GM12801 (cell line): ENCODE measurements around the gene MRO.

Experiments used
- TF ChIP-seq, protein P1 (sequence below): IDR thresholded peaks from one replicate; pipeline ENCODE4 v1.5.1; 2011; ENCODE audit warnings: control low read depth; ENCODE audit not compliant: insufficient read length; ENCODE audit errors: extremely low read depth

Gene MRO

DNA sequence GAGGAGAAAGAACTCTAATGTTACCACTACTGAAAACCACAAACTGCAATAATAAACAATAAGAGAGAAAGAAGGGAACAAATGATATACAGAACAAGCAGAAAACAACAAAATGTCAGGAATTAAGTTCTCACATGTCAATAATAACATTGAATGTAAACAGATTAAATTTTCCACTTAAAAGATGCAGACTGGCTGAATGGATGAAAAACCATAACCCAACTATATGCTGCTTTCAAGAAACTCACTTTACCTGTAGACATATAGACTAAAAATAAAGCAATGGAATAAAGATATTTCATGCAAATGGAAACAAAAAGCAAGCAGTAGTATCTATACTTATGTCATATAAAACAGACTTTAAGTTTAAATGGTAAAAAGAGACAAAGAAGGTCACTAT lies 50.4 kb downstream of the MRO start:
- TF ChIP-seq, protein P1, sequence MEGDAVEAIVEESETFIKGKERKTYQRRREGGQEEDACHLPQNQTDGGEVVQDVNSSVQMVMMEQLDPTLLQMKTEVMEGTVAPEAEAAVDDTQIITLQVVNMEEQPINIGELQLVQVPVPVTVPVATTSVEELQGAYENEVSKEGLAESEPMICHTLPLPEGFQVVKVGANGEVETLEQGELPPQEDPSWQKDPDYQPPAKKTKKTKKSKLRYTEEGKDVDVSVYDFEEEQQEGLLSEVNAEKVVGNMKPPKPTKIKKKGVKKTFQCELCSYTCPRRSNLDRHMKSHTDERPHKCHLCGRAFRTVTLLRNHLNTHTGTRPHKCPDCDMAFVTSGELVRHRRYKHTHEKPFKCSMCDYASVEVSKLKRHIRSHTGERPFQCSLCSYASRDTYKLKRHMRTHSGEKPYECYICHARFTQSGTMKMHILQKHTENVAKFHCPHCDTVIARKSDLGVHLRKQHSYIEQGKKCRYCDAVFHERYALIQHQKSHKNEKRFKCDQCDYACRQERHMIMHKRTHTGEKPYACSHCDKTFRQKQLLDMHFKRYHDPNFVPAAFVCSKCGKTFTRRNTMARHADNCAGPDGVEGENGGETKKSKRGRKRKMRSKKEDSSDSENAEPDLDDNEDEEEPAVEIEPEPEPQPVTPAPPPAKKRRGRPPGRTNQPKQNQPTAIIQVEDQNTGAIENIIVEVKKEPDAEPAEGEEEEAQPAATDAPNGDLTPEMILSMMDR: no peak

DNA sequence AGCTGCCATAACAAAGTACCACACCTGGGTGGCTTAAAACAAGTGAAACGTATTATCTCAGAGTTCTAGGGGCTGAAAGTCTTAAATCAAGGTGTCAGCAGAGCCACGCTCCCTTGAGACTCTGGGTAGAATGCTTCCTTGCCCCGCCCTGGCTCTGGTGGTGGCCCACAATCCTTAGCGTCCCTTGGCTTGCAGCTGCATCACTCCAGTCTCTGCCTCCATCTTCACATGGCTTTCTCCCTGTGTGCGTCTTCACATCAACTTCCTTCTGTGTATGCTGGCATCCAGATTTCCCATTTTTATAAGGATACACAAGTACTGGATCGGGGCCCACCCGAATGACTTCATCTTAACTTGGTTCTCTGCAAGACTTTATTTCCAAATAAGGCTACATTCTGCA lies 62.5 kb downstream of the MRO start:
- TF ChIP-seq, protein P1: no peak

DNA sequence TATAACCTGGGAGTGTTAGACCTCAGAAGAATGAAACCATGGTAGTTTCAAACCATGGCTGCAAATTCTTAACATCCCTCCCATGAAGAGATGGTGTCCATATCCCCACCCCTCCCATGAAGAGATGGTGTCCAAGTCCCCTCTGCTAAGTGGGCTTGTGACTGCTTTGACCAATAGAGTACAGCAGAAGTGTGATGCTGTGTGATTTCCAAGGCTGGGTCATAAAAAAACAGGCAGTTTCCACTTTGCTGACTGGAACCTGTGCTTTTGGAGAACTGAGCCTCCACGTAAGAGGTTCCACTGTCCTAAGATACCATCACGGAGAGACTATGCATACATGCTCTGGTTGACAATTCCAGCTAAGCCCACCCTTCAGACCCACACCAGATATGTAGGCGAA lies 65.5 kb downstream of the MRO start:
- TF ChIP-seq, protein P1: no peak

DNA sequence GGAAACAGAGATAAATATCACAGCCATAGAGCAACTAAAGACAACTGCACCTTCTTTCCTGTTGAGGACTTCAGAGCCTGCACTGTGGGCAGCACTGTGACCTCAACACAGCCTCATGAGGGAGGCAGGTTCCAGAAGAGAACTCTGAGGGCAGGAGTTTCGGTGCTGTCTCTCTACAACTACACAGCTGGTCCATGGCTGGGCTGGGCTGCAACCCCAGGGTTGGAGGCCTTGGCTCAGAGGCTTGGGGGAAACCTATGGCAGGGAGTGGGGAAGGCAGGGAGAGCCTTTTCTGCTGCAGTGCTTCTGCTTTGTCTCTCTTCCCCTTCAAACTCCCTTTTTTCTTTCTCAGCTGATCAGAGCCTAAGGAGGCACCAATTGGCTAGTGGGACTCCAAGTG lies 66.5 kb downstream of the MRO start:
- TF ChIP-seq, protein P1: no peak

DNA sequence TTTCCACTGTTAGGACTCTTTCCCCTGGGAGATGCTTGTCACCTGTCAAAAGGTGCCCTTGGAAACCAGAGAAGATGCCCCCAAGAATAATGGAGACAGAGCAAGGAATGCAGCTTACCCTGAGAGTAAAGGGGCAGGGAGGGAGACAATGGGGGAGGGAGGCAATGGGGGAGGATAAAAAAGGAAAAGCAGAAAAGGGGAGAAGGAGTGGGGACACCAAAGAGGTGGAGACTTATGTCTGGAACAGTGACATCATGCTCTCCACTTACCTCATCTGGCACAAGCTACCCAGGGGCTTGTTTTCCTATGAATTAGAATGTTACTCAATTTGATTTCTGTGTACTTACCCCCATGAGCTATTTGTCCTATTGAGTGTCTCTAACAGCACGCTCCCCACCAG lies 67.9 kb downstream of the MRO start:
- TF ChIP-seq, protein P1: no peak

DNA sequence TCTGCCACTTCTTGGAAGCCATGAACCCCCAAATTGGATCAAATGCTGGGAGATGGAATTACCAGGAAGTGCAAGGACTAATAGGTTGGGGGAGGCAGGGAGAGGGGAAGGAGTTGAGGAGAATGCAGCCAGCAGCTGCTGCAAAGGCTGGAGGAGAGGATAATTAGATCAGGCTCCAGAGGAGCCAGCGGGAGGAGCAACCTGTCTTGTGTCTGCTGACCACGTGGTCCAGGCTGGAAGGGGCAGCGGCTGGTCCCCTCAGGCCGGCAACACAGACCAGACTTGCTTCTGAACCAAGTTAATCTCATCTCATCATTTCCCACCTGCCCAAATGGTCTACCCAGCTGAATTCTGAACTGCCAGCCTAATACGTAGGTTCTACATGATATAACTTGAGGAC lies 68.3 kb downstream of the MRO start:
- TF ChIP-seq, protein P1: no peak

DNA sequence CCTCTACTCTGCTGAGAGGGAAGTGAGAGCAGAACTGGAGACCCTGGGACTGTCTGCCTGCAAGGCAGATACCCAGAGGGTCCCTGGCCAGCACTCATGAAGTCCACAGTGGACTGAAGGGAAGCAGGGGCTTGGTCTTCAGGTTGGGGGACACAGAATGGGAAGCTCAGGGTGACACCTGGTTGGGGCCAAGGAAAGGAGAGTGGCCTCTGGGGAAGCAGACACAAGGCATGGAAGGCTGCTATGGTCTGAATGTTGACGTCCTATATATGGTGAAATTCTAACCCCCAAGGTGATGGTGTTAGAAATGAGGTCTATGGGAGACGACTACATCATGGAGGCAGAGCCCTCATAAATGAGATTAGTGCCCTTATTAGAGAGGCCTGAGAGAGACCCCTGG lies 69.3 kb downstream of the MRO start:
- TF ChIP-seq, protein P1: no peak

DNA sequence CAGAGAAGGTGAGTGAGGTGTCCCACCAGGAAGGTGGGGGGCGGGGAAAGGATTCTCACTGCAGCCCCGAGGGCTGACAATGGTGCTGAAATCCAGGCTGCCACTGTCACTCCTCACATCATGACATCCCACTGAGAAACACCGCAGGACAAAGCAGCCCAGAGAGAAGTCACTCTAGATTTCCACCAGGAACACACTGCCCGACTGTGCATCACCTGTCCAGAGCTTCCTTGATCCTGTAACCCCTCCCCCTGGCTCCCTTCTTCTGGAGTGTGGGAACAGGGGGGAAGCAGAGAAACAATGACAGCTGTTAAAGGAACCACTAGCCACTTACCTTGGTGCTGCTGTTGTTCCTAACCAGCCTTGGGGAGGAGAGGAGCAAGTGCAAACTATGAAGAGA lies 69.9 kb downstream of the MRO start:
- TF ChIP-seq, protein P1: no peak
